NT2/D1 (cell line): ENCODE measurements around the gene DDX49.

Source experiments
- SUZ12 ChIP-seq: IDR thresholded peaks from 2 replicates; pipeline ENCODE4 v1.6.1; 2011; ENCODE audit not compliant: insufficient read length, insufficient read depth; ENCODE audit errors: extremely low read depth
- YY1 ChIP-seq: IDR thresholded peaks from 2 replicates; pipeline ENCODE4 v1.6.1; 2011; ENCODE audit not compliant: insufficient read length, insufficient read depth
- ZNF274 ChIP-seq: IDR thresholded peaks from 2 replicates; pipeline ENCODE4 v1.6.1; 2011; ENCODE audit warnings: mild to moderate bottlenecking, low read depth, low read length

DNA sequence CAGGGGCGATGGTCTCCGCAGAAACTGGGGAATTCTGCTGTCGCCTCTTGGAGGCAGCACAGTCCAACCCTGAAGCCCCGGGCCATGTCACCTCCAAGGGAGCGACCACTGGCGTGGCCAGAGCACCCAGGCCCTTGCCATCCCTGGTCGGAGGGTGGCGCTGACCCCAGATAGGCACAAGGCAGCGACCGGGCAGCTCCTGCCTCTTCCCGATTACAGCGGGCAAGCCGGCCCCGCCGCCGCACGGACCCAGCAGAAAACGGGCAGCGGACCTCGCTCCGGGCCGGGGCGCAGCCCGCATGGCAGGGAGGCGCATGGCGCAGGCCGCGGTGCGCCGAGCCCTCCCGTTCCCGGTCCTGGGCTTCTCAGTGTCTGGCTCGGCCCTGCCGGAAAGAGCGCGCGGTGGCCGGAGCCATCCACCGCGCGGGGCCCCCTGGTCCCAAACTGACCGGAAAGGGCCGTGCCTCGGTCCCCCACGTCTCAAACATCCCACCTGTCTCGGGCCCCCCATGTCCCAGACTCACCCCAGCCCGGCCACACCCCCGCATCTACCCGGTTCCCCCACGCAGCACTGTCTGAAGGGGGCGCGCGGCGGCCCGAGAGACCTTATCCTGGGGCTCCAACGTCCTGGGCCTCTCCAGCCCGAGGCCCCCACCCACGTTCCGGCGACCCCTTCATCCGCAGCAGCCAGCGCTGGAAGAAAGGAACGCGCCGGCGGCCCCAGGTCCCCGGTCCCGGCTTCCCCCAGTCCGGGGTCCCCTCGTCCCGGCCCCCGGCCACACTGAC lies 24.3 kb upstream of the DDX49 start:
- TF ChIP-seq ZNF274, result no peak
- TF ChIP-seq YY1, result no peak
- TF ChIP-seq SUZ12, result no peak
